IMR-90 (cell line): Measurements from ENCODE around the gene CMIP. TPM values are rescaled to one million over a fixed set of nuclear protein-coding genes. Genes with fewer than 3 reads are reported as not detected.

Experiments used
- ATAC-seq: fragments of 200-7000 bp; cut with Tn5 transposase; 2 replicates; pipeline ENCODE4 v1.9.1; 2020; ENCODE audit warnings: low read depth, mild to moderate bottlenecking, moderate library complexity
- BruUV-seq: library from RNA; stranded (reverse); fragments of 400-500 nt; replicated peaks from 2 replicates; lab custom pipeline; 2021; lab: Mats Ljungman, UMichigan
- CTCF ChIA-PET: fragments of 300-600 bp; formaldehyde crosslinking; extraction: SDS; loops from one replicate; lab custom pipeline; 2021; ENCODE audit warnings: antibody characterized with exemption; lab: Yijun Ruan, JAX
- POLR2A ChIA-PET: fragments of 300-600 bp; sonication (Branson Sonifier 250); formaldehyde crosslinking; loops from one replicate; lab custom pipeline; 2022; ENCODE audit warnings: antibody characterized with exemption; ENCODE audit not compliant: unreplicated experiment; lab: Charles Lee
- DNase-seq: peaks from one replicate; pipeline ENCODE4 v3.0.0; 2013
- H2AFZ ChIP-seq: replicated peaks from 2 replicates; pipeline ENCODE3; 2013; ENCODE audit warnings: low read length, mild to moderate bottlenecking; ENCODE audit not compliant: poor library complexity
- H2AK5ac ChIP-seq: 2 replicates; pipeline ENCODE4 v1.6.1; 2013; ENCODE audit warnings: low read depth, low read length, inconsistent platforms
- H2AK9ac ChIP-seq: replicated peaks from 2 replicates; pipeline ENCODE3; 2013; ENCODE audit warnings: mild to moderate bottlenecking, low read depth, low read length, moderate library complexity; ENCODE audit not compliant: poor library complexity
- H2BK120ac ChIP-seq: 2 replicates; pipeline ENCODE4 v1.6.1; 2013; ENCODE audit warnings: low read depth, low read length, inconsistent platforms
- H2BK15ac ChIP-seq: 3 replicates; pipeline ENCODE4 v1.6.1; 2013; ENCODE audit warnings: low read depth, low read length, inconsistent platforms
- H2BK20ac ChIP-seq: 2 replicates; pipeline ENCODE4 v1.6.1; 2013; ENCODE audit warnings: low read depth, mild to moderate bottlenecking, inconsistent platforms, low read length, moderate library complexity
- H2BK5ac ChIP-seq: 2 replicates; pipeline ENCODE4 v1.6.1; 2013; ENCODE audit warnings: mild to moderate bottlenecking, low read depth, low read length, inconsistent platforms; ENCODE audit not compliant: poor library complexity, severe bottlenecking
- H3K14ac ChIP-seq: replicated peaks from 2 replicates; pipeline ENCODE4 v1.6.1; 2013; ENCODE audit warnings: low read depth, low read length, inconsistent platforms
- H3K18ac ChIP-seq: 2 replicates; pipeline ENCODE4 v1.6.1; 2013; ENCODE audit warnings: low read depth, low read length, control low read depth
- H3K23ac ChIP-seq: 2 replicates; pipeline ENCODE4 v1.6.1; 2013; ENCODE audit warnings: low read depth, low read length, inconsistent platforms
- H3K27ac ChIP-seq: 2 replicates; pipeline ENCODE4 v1.5.1; 2013; ENCODE audit warnings: mild to moderate bottlenecking, control low read depth, low read length; ENCODE audit not compliant: insufficient read depth
- H3K27me3 ChIP-seq: 2 replicates; pipeline ENCODE4 v1.6.1; 2013; ENCODE audit warnings: low read length; ENCODE audit not compliant: control insufficient read depth, insufficient read depth
- H3K36me3 ChIP-seq: 2 replicates; pipeline ENCODE4 v1.6.1; 2013; ENCODE audit warnings: low read length, mixed read lengths; ENCODE audit not compliant: control insufficient read depth, insufficient read depth
- H3K4ac ChIP-seq: 2 replicates; pipeline ENCODE4 v1.6.1; 2013; ENCODE audit warnings: low read depth, low read length, inconsistent platforms
- H3K4me1 ChIP-seq: 2 replicates; pipeline ENCODE4 v1.6.1; 2013; ENCODE audit warnings: low read length, mixed read lengths; ENCODE audit not compliant: control insufficient read depth, insufficient read depth
- H3K4me2 ChIP-seq: 2 replicates; pipeline ENCODE4 v1.6.1; 2013; ENCODE audit warnings: low read depth, mild to moderate bottlenecking, control low read depth, low read length, moderate library complexity
- H3K4me3 ChIP-seq: 2 replicates; pipeline ENCODE4 v1.5.1; 2013; ENCODE audit warnings: low read depth, mild to moderate bottlenecking, control low read depth, low read length, moderate library complexity; ENCODE audit not compliant: insufficient read depth
- H3K56ac ChIP-seq: 2 replicates; pipeline ENCODE4 v1.6.1; 2013; ENCODE audit warnings: low read length, inconsistent platforms; ENCODE audit not compliant: insufficient read depth; ENCODE audit errors: extremely low read depth
- H3K79me1 ChIP-seq, 2 experiments: 2 replicates each; pipeline ENCODE4 v1.6.1; 2013; ENCODE audit warnings: low read length in 2 of 2, inconsistent platforms in 1 of 2, low read depth in 1 of 2
- H3K9ac ChIP-seq: 2 replicates; pipeline ENCODE4 v1.6.1; 2013; ENCODE audit warnings: low read depth, low read length, control low read depth
- H3K9me1 ChIP-seq: 2 replicates; pipeline ENCODE4 v1.6.1; 2013; ENCODE audit warnings: low read length, inconsistent platforms; ENCODE audit not compliant: insufficient read depth
- H3K9me3 ChIP-seq: 2 replicates; pipeline ENCODE4 v1.6.1; 2013; ENCODE audit warnings: low read length; ENCODE audit not compliant: control insufficient read depth, insufficient read depth
- H4K20me1 ChIP-seq: 2 replicates; pipeline ENCODE4 v1.6.1; 2013; ENCODE audit warnings: low read length, inconsistent platforms; ENCODE audit not compliant: insufficient read depth
- H4K5ac ChIP-seq: 2 replicates; pipeline ENCODE4 v1.6.1; 2013; ENCODE audit warnings: mild to moderate bottlenecking, low read depth, low read length, control low read depth
- H4K8ac ChIP-seq, 2 experiments: 2 replicates each; pipeline ENCODE4 v1.6.1; 2013; ENCODE audit warnings: low read depth in 2 of 2, low read length in 2 of 2, control low read depth in 1 of 2, inconsistent platforms in 1 of 2
- H4K91ac ChIP-seq: 2 replicates; pipeline ENCODE4 v1.6.1; 2013; ENCODE audit warnings: low read depth, low read length, inconsistent platforms; ENCODE audit not compliant: insufficient read depth
- BHLHE40 ChIP-seq: fragments of 150-350 bp; IDR thresholded peaks from 2 replicates; pipeline ENCODE4 v1.6.1; 2016; ENCODE audit warnings: mild to moderate bottlenecking, low read depth, low read length
- CEBPB ChIP-seq: IDR thresholded peaks from 2 replicates; pipeline ENCODE4 v1.6.1; 2012; ENCODE audit warnings: low read depth, low read length, improper control_type of control experiment
- CHD1 ChIP-seq: IDR thresholded peaks from 2 replicates; pipeline ENCODE4 v1.6.1; 2012; ENCODE audit warnings: low read depth, low read length, improper control_type of control experiment
- CTCF ChIP-seq: conservative IDR thresholded peaks from 2 replicates; pipeline ENCODE4 v1.5.1; 2012; ENCODE audit warnings: mild to moderate bottlenecking, low read depth, low read length, improper control_type of control experiment
- ELK1 ChIP-seq: fragments of 150-350 bp; IDR thresholded peaks from 2 replicates; pipeline ENCODE4 v1.6.1; 2016; ENCODE audit warnings: low read depth, mild to moderate bottlenecking, low read length, moderate library complexity, borderline replicate concordance
- FOS ChIP-seq: fragments of 150-350 bp; IDR thresholded peaks from 2 replicates; pipeline ENCODE4 v1.6.1; 2016; ENCODE audit warnings: low read depth, low read length
- MAFK ChIP-seq: IDR thresholded peaks from 2 replicates; pipeline ENCODE4 v1.6.1; 2012; ENCODE audit warnings: low read depth, low read length, improper control_type of control experiment
- MAZ ChIP-seq: IDR thresholded peaks from 2 replicates; pipeline ENCODE4 v1.6.1; 2012; ENCODE audit warnings: low read depth, mild to moderate bottlenecking, low read length, improper control_type of control experiment, moderate library complexity, borderline replicate concordance
- MXI1 ChIP-seq: IDR thresholded peaks from 2 replicates; pipeline ENCODE4 v1.6.1; 2012; ENCODE audit warnings: low read depth, mild to moderate bottlenecking, low read length, moderate library complexity, borderline replicate concordance
- NFE2L2 ChIP-seq: fragments of 150-350 bp; IDR thresholded peaks from 2 replicates; pipeline ENCODE4 v1.6.1; 2016; ENCODE audit warnings: low read depth, mild to moderate bottlenecking, low read length
- POLR2A ChIP-seq: IDR thresholded peaks from 2 replicates; pipeline ENCODE4 v1.6.1; 2012; ENCODE audit warnings: mild to moderate bottlenecking, low read depth, low read length
- RAD21 ChIP-seq: IDR thresholded peaks from 2 replicates; pipeline ENCODE4 v1.6.1; 2012; ENCODE audit warnings: low read length, improper control_type of control experiment
- RFX5 ChIP-seq: IDR thresholded peaks from 2 replicates; pipeline ENCODE4 v1.8.0; 2012; ENCODE audit warnings: low read depth, mild to moderate bottlenecking, low read length, moderate library complexity
- SMC3 ChIP-seq: fragments of 150-350 bp; IDR thresholded peaks from 2 replicates; pipeline ENCODE4 v1.6.1; 2016; ENCODE audit warnings: low read depth, mild to moderate bottlenecking, antibody characterized with exemption, low read length, moderate library complexity
- USF2 ChIP-seq: fragments of 150-350 bp; IDR thresholded peaks from 2 replicates; pipeline ENCODE4 v1.6.1; 2017; ENCODE audit warnings: mild to moderate bottlenecking, antibody characterized with exemption, low read length, low read depth
- WGBS, 2 experiments: methylation state at CpG; one replicate each; pipeline versions ENCODE4 v1.1.5 to v1.1.7; 2013; ENCODE audit warnings: missing lambda C conversion rate in 2 of 2; ENCODE audit not compliant: insufficient read length in 1 of 2; ENCODE audit errors: extremely low coverage in 2 of 2; 5-methylcytosine and 5-hydroxymethylcytosine counted together
- dilution Hi-C: fragments of 300-500 bp; cut with HindIII; formaldehyde crosslinking; loops from one replicate; pipeline ENCODE4 v1.14.3; 2018; ENCODE audit warnings: low sequenced_read_pairs; ENCODE audit not compliant: unreplicated experiment
- in situ Hi-C: fragments of 300-500 bp; cut with MboI; formaldehyde crosslinking; loops from 3 replicates; pipeline ENCODE4 v1.14.3; 2019; ENCODE audit warnings: low sequenced_read_pairs, inconsistent platforms, mixed read lengths
- intact Hi-C: fragments of 100-400 bp; cut with micrococcal nuclease; formaldehyde crosslinking; loops from 2 replicates; pipeline ENCODE4 v1.10.0; 2022
- polyA plus RNA-seq, 3 experiments: library from polyadenylated mRNA; depleted of rRNA; stranded (reverse); fragments of >200 nt; gene quantifications; 2 replicates each; pipeline ENCODE4 v1.2.3, GENCODE V29; 2012; ENCODE audit warnings: low replicate concordance in 1 of 3
- total RNA-seq: library from RNA; depleted of rRNA; stranded (reverse); fragments of >200 nt; gene quantifications from 2 replicates; pipeline ENCODE4 v1.2.3, GENCODE V29; 2012

The CMIP gene
- total and polyA plus RNA-seq, 2 of the 4 experiments (the other 2 are of a cell fraction): 3.2 to 11.6 TPM

- in situ Hi-C loops (loop anchor here (25.0 kb wide), 2 partner anchors 701 to 1551 kb away; partner anchors contain the start of gene ATMIN), intact Hi-C loops (loop anchor here (1.0 kb wide), 3 partner anchors 372 to 703 kb away; partner anchors contain the start of gene ATMIN)
- CTCF ChIA-PET: interaction anchor here (0.6 to 1.4 kb wide), 3 partner anchors 14 to 703 kb away, joined by 3 to 6 read pairs (median 3); no protein-coding TSS in a partner anchor
- no peak for TF ChIP-seq USF2
- TF ChIP-seq CTCF: peak; percentile 87
- no peak for TF ChIP-seq POLR2A
- TF ChIP-seq NFE2L2: no peak
- peak; percentile 51; the same call in 1 of the 2 replicates for TF ChIP-seq CEBPB
- peak; percentile 23; the same call in 1 of the 2 replicates for TF ChIP-seq MAFK
- TF ChIP-seq FOS: no peak
- no peak for TF ChIP-seq ELK1
- no peak for TF ChIP-seq MAZ
- peak; percentile 72 for TF ChIP-seq SMC3
- TF ChIP-seq CHD1: no peak
- TF ChIP-seq MXI1: no peak
- TF ChIP-seq BHLHE40: no peak
- peak; percentile 90 for TF ChIP-seq RAD21
- no peak for TF ChIP-seq RFX5
Measured at GRCh38 chr16:81737885-81738536, 293.4 kb downstream of the CMIP start.

More at GRCh38 chr16:81737885-81738536, 293.4 kb downstream of the CMIP start:
- Histone ChIP-seq H2BK5ac (no peak overlapping the region), H3K9ac (no peak overlapping the region), H3K14ac (no peak overlapping the region), H3K4me3 (no peak overlapping the region), H2BK120ac (no peak overlapping the region), H3K36me3 (no peaks in the 10 kb centered on the region), H2BK15ac (no peak overlapping the region), H4K91ac (no peak overlapping the region), H3K4me2 (peak overlapping the region; percentile 74), H2AFZ (peak overlapping the region; percentile 76), H4K5ac (no peak overlapping the region), H2AK9ac (no peak overlapping the region), H4K20me1 (no peaks in the 10 kb centered on the region), H3K9me3 (peaks cover 3% of the 10 kb centered on the region; the same call in 1 of the 2 replicates), H3K4me1 (no peaks in the 10 kb centered on the region), H2BK20ac (no peak overlapping the region), H3K4ac (no peak overlapping the region), H3K27ac (no peak overlapping the region), H3K23ac (no peak overlapping the region), H3K79me1 (no peaks in the 10 kb centered on the region), H3K9me1 (no peaks in the 10 kb centered on the region), H3K56ac (no peak overlapping the region), H3K18ac (no peak overlapping the region), H2AK5ac (no peak overlapping the region), H4K8ac (no peak overlapping the region), H3K27me3 (peaks cover 4% of the 10 kb centered on the region; the same call in 1 of the 2 replicates)
- dilution Hi-C loops: no loop called here
- DNase-seq (peak; percentile 60), ATAC-seq (peak; percentile 95)
- POLR2A ChIA-PET: interaction anchor here (0.6 kb wide), 1 partner anchor 666 kb away, joined by 6 read pairs; no protein-coding TSS in a partner anchor
- 25% methylated on average over 8 of the region's 22 CpGs; no CpG with 5 or more reads in 1 of the 2 experiments for WGBS, 2 experiments
- BruUV-seq: no TSS peak
